ENCODE data around the gene CNPY3. TPM values are rescaled to one million over a fixed set of nuclear protein-coding genes. Genes with fewer than 3 reads are reported as not detected.
"Not testable (repeated sequence)": the region's sequence is repeated elsewhere in the genome, so short reads cannot be mapped to it uniquely, and the experiment has no call there.

Gene CNPY3
- polyA plus RNA-seq, 1 of the 3 experiments (the other 2 are of a cell fraction) = 77.5 TPM

DNA sequence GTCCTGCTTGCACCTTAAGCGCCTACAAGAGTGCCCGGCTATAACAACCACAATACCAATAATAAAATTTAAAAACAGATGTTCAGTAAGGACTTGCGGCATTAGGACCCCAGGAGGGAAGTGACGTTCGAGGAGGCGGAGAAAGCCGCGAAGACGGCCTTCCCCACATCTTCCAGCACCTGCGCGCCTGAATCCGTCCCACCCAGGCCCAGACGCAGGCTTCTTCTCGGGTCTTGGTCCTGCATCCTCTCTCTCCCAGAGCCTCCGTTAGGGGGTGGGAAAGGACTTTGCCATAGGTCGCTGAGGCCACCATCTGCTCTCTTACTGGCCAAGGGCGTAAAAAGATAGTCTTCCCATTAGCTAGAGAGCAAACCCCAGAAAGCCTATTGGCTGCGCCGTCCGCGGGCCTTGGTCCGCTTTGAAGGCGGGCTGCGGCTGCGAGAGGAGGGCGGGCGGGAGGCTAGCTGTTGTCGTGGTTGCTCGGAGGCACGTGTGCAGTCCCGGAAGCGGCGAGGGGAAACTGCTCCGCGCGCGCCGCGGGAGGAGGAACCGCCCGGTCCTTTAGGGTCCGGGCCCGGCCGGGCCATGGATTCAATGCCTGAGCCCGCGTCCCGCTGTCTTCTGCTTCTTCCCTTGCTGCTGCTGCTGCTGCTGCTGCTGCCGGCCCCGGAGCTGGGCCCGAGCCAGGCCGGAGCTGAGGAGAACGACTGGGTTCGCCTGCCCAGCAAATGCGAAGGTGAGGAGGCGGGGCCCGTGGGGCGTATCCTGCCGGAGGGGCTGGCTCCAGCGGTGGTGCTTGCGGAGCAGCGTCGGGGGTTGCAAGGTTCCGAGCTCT is at the start of gene CNPY3 (continued):
- peak; percentile 93 for TF ChIP-seq POLR2AphosphoS5 (IDR thresholded peaks at IDR 0.05; ENCODE audit: low read depth, low read length)

GRCh38 chr6:42880240-42880817 is 49.0 kb upstream of the CNPY3 start:
- not testable (repeated sequence) for H3K9me2 ChIP-seq; H3K9me3 ChIP-seq; H3K27me3 ChIP-seq (ENCODE audit: insufficient read depth); H3K4me1 ChIP-seq (ENCODE audit: control insufficient read depth in 1 of 2, insufficient read depth in 2 of 2, low read depth in 1 of 2, low read length in 1 of 2); DNase-seq; H4K20me1 ChIP-seq (ENCODE audit: insufficient read depth)
- whole genome bisulfite sequencing (ENCODE audit: low lambda C conversion rate) = 4% methylated on average over 25 of the region's 25 CpGs
- H3K4me3 ChIP-seq (ENCODE audit: low read depth in 2 of 2, low read length in 1 of 2) = peak overlapping the region; percentile 74 to 87
- peaks cover 24 to 44% of the 10 kb centered on the region in 2 experiments for H3K36me3 ChIP-seq (replicated peaks in 1 of 2; ENCODE audit: control insufficient read depth in 1 of 2, insufficient read depth in 2 of 2, low read length in 1 of 2)
- peak overlapping the region; percentile 89 to 94 for H3K27ac ChIP-seq (ENCODE audit: low read depth in 2 of 2, low read length in 1 of 2)
- peak overlapping the region; percentile 81 for H3K4me2 ChIP-seq
- H3K9ac ChIP-seq = peak overlapping the region; percentile 93
- H3F3A ChIP-seq (replicated peaks; ENCODE audit: insufficient read depth) = peaks cover 11% of the 10 kb centered on the region
- ChIA-PET POLR2A (interaction anchor here (1.1 to 2.7 kb wide), 6 partner anchors 10 to 316 kb away, joined by 4 to 18 read pairs (median 7); partner anchors contain the start of genes BICRAL, TBCC and UBR2), CTCF (interaction anchor here (0.6 to 4.9 kb wide), 6 partner anchors 9 to 217 kb away, joined by 3 to 68 read pairs (median 3); no protein-coding TSS in a partner anchor)
- H2AFZ ChIP-seq (ENCODE audit: low read depth) = peak overlapping the region; percentile 89; the same call in 1 of the 2 replicates
- H3K79me2 ChIP-seq (ENCODE audit: insufficient read depth) = peaks cover 47% of the 10 kb centered on the region

GRCh38 chr6:42880871-42881270 is 48.4 kb upstream of the CNPY3 start:
- Histone ChIP-seq H3K4me3 (ENCODE audit: low read depth in 2 of 2, low read length in 1 of 2) (peak overlapping the region; percentile 74 to 87), H3K27ac (ENCODE audit: low read depth in 2 of 2, low read length in 1 of 2) (peak overlapping the region in 1 of 2 experiments; percentile 89; a peak in 1 of 4 replicates), H3K79me2 (ENCODE audit: insufficient read depth) (peaks cover 52% of the 10 kb centered on the region), H3K36me3 (replicated peaks in 1 of 2; ENCODE audit: control insufficient read depth in 1 of 2, insufficient read depth in 2 of 2, low read length in 1 of 2) (peaks cover 29 to 48% of the 10 kb centered on the region in 2 experiments), H3K9ac (peak overlapping the region; percentile 93), H3F3A (replicated peaks; ENCODE audit: insufficient read depth) (peaks cover 16% of the 10 kb centered on the region), H3K4me2 (peak overlapping the region; percentile 81)
- H3K27me3 ChIP-seq (ENCODE audit: insufficient read depth); DNase-seq; H3K4me1 ChIP-seq (ENCODE audit: control insufficient read depth in 1 of 2, insufficient read depth in 2 of 2, low read depth in 1 of 2, low read length in 1 of 2); H3K9me3 ChIP-seq; H3K9me2 ChIP-seq; H4K20me1 ChIP-seq (ENCODE audit: insufficient read depth); H2AFZ ChIP-seq (ENCODE audit: low read depth): not testable (repeated sequence)
- 81% methylated on average over 12 of the region's 12 CpGs for WGBS (ENCODE audit: low lambda C conversion rate)
- POLR2A ChIA-PET = interaction anchor here (0.9 to 2.7 kb wide), 3 partner anchors 9 to 219 kb away, joined by 3 to 18 read pairs (median 4); a partner anchor contains a TSS
- CTCF ChIA-PET = interaction anchor here (0.6 to 1.3 kb wide), 2 partner anchors 9 to 155 kb away, joined by 3 read pairs; no protein-coding TSS in a partner anchor

DNA sequence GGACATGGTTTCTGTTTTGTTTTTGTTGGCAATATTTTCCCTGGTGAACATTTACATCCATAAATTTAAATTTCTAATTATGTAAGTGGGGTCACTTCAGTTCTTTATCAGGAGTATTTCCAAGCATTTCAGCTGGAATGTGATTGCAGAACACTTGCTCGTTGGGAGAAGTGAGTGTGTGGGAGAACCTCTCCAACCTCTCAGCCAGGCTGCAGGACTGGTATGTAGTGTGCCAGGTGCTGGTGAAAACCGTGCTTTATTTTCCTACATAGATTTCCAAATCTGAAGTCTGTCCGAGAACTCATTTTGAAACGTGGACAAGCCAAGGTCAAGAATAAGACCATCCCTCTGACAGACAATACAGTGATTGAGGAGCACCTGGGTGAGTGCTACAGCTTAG is 43.6 kb upstream of the CNPY3 start:
- H3K9me2 ChIP-seq = no peaks in the 10 kb centered on the region
- whole genome bisulfite sequencing (ENCODE audit: low lambda C conversion rate) = 78% methylated on average over 4 of the region's 4 CpGs
- no peaks in the 10 kb centered on the region for H3K9me3 ChIP-seq
- no peak for DNase-seq
- peaks cover 63% of the 10 kb centered on the region for H3K79me2 ChIP-seq (ENCODE audit: insufficient read depth)
- no peaks in the 10 kb centered on the region for H3K27me3 ChIP-seq (ENCODE audit: insufficient read depth)
- peaks cover 0 to 5% of the 10 kb centered on the region in 2 experiments; a peak in 2 of 4 replicates for H3K4me1 ChIP-seq (ENCODE audit: control insufficient read depth in 1 of 2, insufficient read depth in 2 of 2, low read depth in 1 of 2, low read length in 1 of 2)
- no peak overlapping the region for H3K4me3 ChIP-seq (ENCODE audit: low read depth in 2 of 2, low read length in 1 of 2)
- ChIA-PET POLR2A (interaction anchor here (0.6 kb wide), 1 partner anchor 32 kb away, joined by 4 read pairs; no protein-coding TSS in a partner anchor), CTCF (no interaction called here)
- no peak overlapping the region for H3K27ac ChIP-seq (ENCODE audit: low read depth in 2 of 2, low read length in 1 of 2)
- H3K9ac ChIP-seq = no peak overlapping the region
- peaks cover 31 to 66% of the 10 kb centered on the region in 2 experiments for H3K36me3 ChIP-seq (replicated peaks in 1 of 2; ENCODE audit: control insufficient read depth in 1 of 2, insufficient read depth in 2 of 2, low read length in 1 of 2)
- no peak overlapping the region for H3K4me2 ChIP-seq
- H2AFZ ChIP-seq (ENCODE audit: low read depth) = no peak overlapping the region
- H4K20me1 ChIP-seq (ENCODE audit: insufficient read depth) = no peaks in the 10 kb centered on the region
- peaks cover 39% of the 10 kb centered on the region for H3F3A ChIP-seq (replicated peaks; ENCODE audit: insufficient read depth)
- no peak for TF ChIP-seq EP300 (IDR thresholded peaks at IDR 0.05; ENCODE audit: borderline replicate concordance in 1 of 2, low read depth in 1 of 2, low read length in 1 of 2)
- no peak for TF ChIP-seq MAX (IDR thresholded peaks at IDR 0.05; ENCODE audit: low read depth)
- TF ChIP-seq JUND (IDR thresholded peaks at IDR 0.05) = no peak
- TF ChIP-seq FOXM1 (IDR thresholded peaks at IDR 0.05; ENCODE audit: low read depth) = no peak
- TF ChIP-seq SMC3 (IDR thresholded peaks at IDR 0.05; ENCODE audit: low read depth, low read length) = no peak
- no peak for TF ChIP-seq PBX3 (IDR thresholded peaks at IDR 0.05)
- TF ChIP-seq MEF2A (IDR thresholded peaks at IDR 0.05; ENCODE audit: borderline replicate concordance, low read depth) = no peak
- no peak for TF ChIP-seq ELF1 (IDR thresholded peaks at IDR 0.05)
- no peak for TF ChIP-seq NRF1 (IDR thresholded peaks at IDR 0.05; ENCODE audit: low read depth, low read length)
- TF ChIP-seq EZH2phosphoT487 (IDR thresholded peaks at IDR 0.05; ENCODE audit: borderline replicate concordance, low read depth) = no peak
- no peak for TF ChIP-seq ZBTB33 (IDR thresholded peaks at IDR 0.05; ENCODE audit: borderline replicate concordance, low read depth)
- no peak for TF ChIP-seq TAF1 (IDR thresholded peaks at IDR 0.05; ENCODE audit: borderline replicate concordance, low read depth, low read length)
- TF ChIP-seq, protein P1, sequence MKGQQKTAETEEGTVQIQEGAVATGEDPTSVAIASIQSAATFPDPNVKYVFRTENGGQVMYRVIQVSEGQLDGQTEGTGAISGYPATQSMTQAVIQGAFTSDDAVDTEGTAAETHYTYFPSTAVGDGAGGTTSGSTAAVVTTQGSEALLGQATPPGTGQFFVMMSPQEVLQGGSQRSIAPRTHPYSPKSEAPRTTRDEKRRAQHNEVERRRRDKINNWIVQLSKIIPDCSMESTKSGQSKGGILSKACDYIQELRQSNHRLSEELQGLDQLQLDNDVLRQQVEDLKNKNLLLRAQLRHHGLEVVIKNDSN (IDR thresholded peaks at IDR 0.05; ENCODE audit: borderline replicate concordance, low read depth) = no peak
